H1 (cell line): ENCODE measurements around the gene SBNO1. TPM values are rescaled to one million over a fixed set of nuclear protein-coding genes. Genes with fewer than 3 reads are reported as not detected.
A peak's percentile ranks its signal among the peaks of the same experiment; 100 is the strongest.

Source experiments
- CTCF ChIA-PET: fragments of 300-600 bp; sonication (Branson Sonifier 250); formaldehyde crosslinking; loops from one replicate; lab custom pipeline; 2021; ENCODE audit not compliant: partially characterized antibody; lab: Charles Lee
- POLR2A ChIA-PET: fragments of 300-600 bp; sonication (Branson Sonifier 250); formaldehyde crosslinking; loops from one replicate; lab custom pipeline; 2021; ENCODE audit warnings: inconsistent platforms; ENCODE audit not compliant: partially characterized antibody; lab: Charles Lee
- DNase-seq, 2 experiments: peaks; one replicate each; pipeline versions ENCODE4 v3.0.0 to v3.0.0-alpha.2; 2010 to 2022; ENCODE audit warnings: low spot score in 2 of 2, low read depth in 1 of 2, mixed read lengths in 1 of 2
- FAIRE-seq: peaks from 2 replicates; lab custom pipeline; 2011; peaks lifted over from hg19 to GRCh38; lab: Jason Lieb, UNC
- H2AFZ ChIP-seq: 2 replicates; pipeline ENCODE4 v1.8.1; 2012; ENCODE audit warnings: low read length, inconsistent platforms
- H2AK5ac ChIP-seq: 2 replicates; pipeline ENCODE4 v1.6.1; 2013; ENCODE audit warnings: low read depth, low read length
- H2BK120ac ChIP-seq: replicated peaks from 2 replicates; pipeline ENCODE3; 2013; ENCODE audit warnings: low read depth, low read length, inconsistent platforms
- H2BK12ac ChIP-seq: 2 replicates; pipeline ENCODE4 v1.6.1; 2013; ENCODE audit warnings: low read depth, low read length
- H2BK15ac ChIP-seq: 2 replicates; pipeline ENCODE4 v1.6.1; 2013; ENCODE audit warnings: low read length
- H2BK20ac ChIP-seq: 2 replicates; pipeline ENCODE4 v1.6.1; 2013; ENCODE audit warnings: low read length
- H2BK5ac ChIP-seq: 2 replicates; pipeline ENCODE4 v1.6.1; 2013; ENCODE audit warnings: low read depth, low read length
- H3K14ac ChIP-seq: 2 replicates; pipeline ENCODE4 v1.6.1; 2013; ENCODE audit warnings: inconsistent platforms; ENCODE audit not compliant: insufficient read length
- H3K18ac ChIP-seq: 2 replicates; pipeline ENCODE4 v1.6.1; 2013; ENCODE audit warnings: low read length; ENCODE audit errors: extremely low read depth
- H3K23ac ChIP-seq: 2 replicates; pipeline ENCODE4 v1.6.1; 2013; ENCODE audit warnings: inconsistent platforms; ENCODE audit not compliant: insufficient read length
- H3K23me2 ChIP-seq: 2 replicates; pipeline ENCODE4 v1.6.1; 2013; ENCODE audit warnings: low read depth, low read length
- H3K27ac ChIP-seq: 2 replicates; pipeline ENCODE4 v1.6.1; 2011; ENCODE audit warnings: low read depth, low read length, inconsistent platforms
- H3K27me3 ChIP-seq, 4 experiments: replicated peaks in 1 of 4; 1 replicate in 1 of 4; 2 replicates in 3 of 4; pipeline versions ENCODE4 v1.6.1 to v1.8.1; 2011 to 2013; ENCODE audit warnings: low read length in 3 of 4, mild to moderate bottlenecking in 3 of 4, inconsistent platforms in 2 of 4, mixed read lengths in 2 of 4, moderate library complexity in 1 of 4; ENCODE audit not compliant: control insufficient read depth in 3 of 4, insufficient read depth in 3 of 4; ENCODE audit errors: extremely low read depth in 1 of 4
- H3K36me3 ChIP-seq, 4 experiments: 2 replicates each; pipeline versions ENCODE4 v1.6.1 to v1.8.1; 2011 to 2013; ENCODE audit warnings: mild to moderate bottlenecking in 4 of 4, low read length in 3 of 4, moderate library complexity in 2 of 4, control low read depth in 1 of 4, inconsistent platforms in 1 of 4; ENCODE audit not compliant: insufficient read depth in 4 of 4, control insufficient read depth in 2 of 4
- H3K4ac ChIP-seq: replicated peaks from 2 replicates; pipeline ENCODE3; 2013; ENCODE audit warnings: low read length, low read depth, mixed read lengths, inconsistent platforms; ENCODE audit not compliant: insufficient read length
- H3K4me1 ChIP-seq, 4 experiments: replicated peaks in 1 of 4; 1 replicate in 1 of 4; 2 replicates in 3 of 4; pipeline versions ENCODE4 v1.6.1 to v1.8.1; 2011 to 2013; ENCODE audit warnings: low read length in 3 of 4, inconsistent platforms in 2 of 4, mixed read lengths in 1 of 4; ENCODE audit not compliant: insufficient read depth in 4 of 4, control insufficient read depth in 3 of 4
- H3K4me2 ChIP-seq, 2 experiments: 2 replicates each; pipeline versions ENCODE4 v1.6.1 to v1.8.1; 2011 to 2013; ENCODE audit warnings: low read depth in 2 of 2, low read length in 2 of 2, control low read depth in 1 of 2, inconsistent platforms in 1 of 2, mild to moderate bottlenecking in 1 of 2; ENCODE audit not compliant: insufficient read depth in 1 of 2
- H3K4me3 ChIP-seq, 4 experiments: fragments of 200-600, 300-600 bp in 1 of 4; sonication (generic), shearing (Covaris generic), sonication (Bioruptor Twin) in 1 of 4; 2 replicates each; pipeline versions ENCODE4 v1.5.1 to v1.8.1; 2011 to 2016; ENCODE audit warnings: low read length in 4 of 4, low read depth in 3 of 4, control low read depth in 2 of 4, inconsistent platforms in 2 of 4, mild to moderate bottlenecking in 2 of 4, mixed read lengths in 1 of 4, moderate library complexity in 1 of 4; ENCODE audit not compliant: insufficient read depth in 2 of 4; ENCODE audit errors: extremely low read depth in 1 of 4
- H3K56ac ChIP-seq: replicated peaks from 2 replicates; pipeline ENCODE3; 2013; ENCODE audit warnings: low read depth, mild to moderate bottlenecking, mixed read lengths, low read length, inconsistent platforms; ENCODE audit not compliant: insufficient read length
- H3K79me1 ChIP-seq: 2 replicates; pipeline ENCODE4 v1.6.1; 2013; ENCODE audit warnings: low read depth, low read length, control low read depth
- H3K79me2 ChIP-seq, 2 experiments: 2 replicates each; pipeline versions ENCODE4 v1.6.1 to v1.8.1; 2012 to 2013; ENCODE audit warnings: low read length in 2 of 2, mild to moderate bottlenecking in 2 of 2, inconsistent platforms in 1 of 2; ENCODE audit not compliant: insufficient read depth in 2 of 2, control insufficient read depth in 1 of 2
- H3K9ac ChIP-seq, 4 experiments: replicated peaks in 1 of 4; 1 replicate in 1 of 4; 2 replicates in 3 of 4; pipeline versions ENCODE4 v1.6.1 to v1.8.1; 2011 to 2013; ENCODE audit warnings: low read depth in 3 of 4, low read length in 3 of 4, control low read depth in 2 of 4, mild to moderate bottlenecking in 2 of 4, moderate library complexity in 2 of 4, inconsistent platforms in 1 of 4; ENCODE audit errors: extremely low read depth in 1 of 4
- H3K9me3 ChIP-seq, 2 experiments: 2 replicates each; pipeline versions ENCODE4 v1.6.1 to v1.8.1; 2012 to 2013; ENCODE audit warnings: mild to moderate bottlenecking in 2 of 2, moderate library complexity in 2 of 2, control low read depth in 1 of 2, inconsistent platforms in 1 of 2, low read depth in 1 of 2, low read length in 1 of 2, mixed read lengths in 1 of 2; ENCODE audit not compliant: insufficient read depth in 2 of 2
- H4K20me1 ChIP-seq, 2 experiments: replicated peaks in 1 of 2; 2 replicates each; pipeline versions ENCODE3 to v1.8.1; 2011 to 2013; ENCODE audit warnings: inconsistent platforms in 2 of 2, low read length in 2 of 2, mild to moderate bottlenecking in 1 of 2; ENCODE audit not compliant: insufficient read depth in 2 of 2, control insufficient read depth in 1 of 2
- H4K5ac ChIP-seq: 2 replicates; pipeline ENCODE4 v1.6.1; 2013; ENCODE audit warnings: low read length, low read depth, mixed read lengths, inconsistent platforms; ENCODE audit not compliant: insufficient read length
- H4K8ac ChIP-seq: 2 replicates; pipeline ENCODE4 v1.8.0; 2013; ENCODE audit warnings: mild to moderate bottlenecking, moderate library complexity, low read length, inconsistent platforms; ENCODE audit not compliant: insufficient read depth; ENCODE audit errors: extremely low read depth
- H4K91ac ChIP-seq: replicated peaks from 2 replicates; pipeline ENCODE3; 2013; ENCODE audit warnings: low read length, mixed read lengths, inconsistent platforms; ENCODE audit not compliant: insufficient read length
- KDM4A ChIP-seq: IDR thresholded peaks from one replicate; pipeline ENCODE4 v1.7.1; 2012; ENCODE audit warnings: low read depth, mild to moderate bottlenecking, moderate library complexity, low read length, inconsistent platforms; ENCODE audit not compliant: severe bottlenecking
- POLR2AphosphoS5 ChIP-seq: IDR thresholded peaks from 2 replicates; pipeline ENCODE4 v1.6.1; 2011; ENCODE audit warnings: low read depth, low read length
- WGBS, 2 experiments: shearing (Covaris generic) in 1 of 2; methylation state at CpG; one replicate each; pipeline versions ENCODE4 v1.1.6 to v1.1.7; 2013 to 2015; ENCODE audit warnings: low lambda C conversion rate in 2 of 2, mixed read lengths in 2 of 2, inconsistent platforms in 1 of 2, low coverage in 1 of 2, missing lambda C conversion rate in 1 of 2; ENCODE audit not compliant: insufficient replicate concordance in 2 of 2, insufficient coverage in 1 of 2, insufficient read length in 1 of 2; ENCODE audit errors: extremely low coverage in 1 of 2, missing lambda C conversion rate in 1 of 2; 5-methylcytosine and 5-hydroxymethylcytosine counted together
- polyA plus RNA-seq, 7 experiments: library from polyadenylated mRNA; depleted of rRNA in 3 of 7; stranded (reverse) in 5 of 7; unstranded in 2 of 7; fragments of >200 nt in 5 of 7; fragments of 200-250 nt in 2 of 7; gene quantifications; 1 replicate in 5 of 7; 2 replicates in 1 of 7; 4 replicates in 1 of 7; pipeline versions ENCODE4 v1.2.1 to v1.2.3, GENCODE V29; 2011 to 2013; ENCODE audit warnings: missing spikeins in 2 of 7, mixed read lengths in 2 of 7
- total RNA-seq: library from RNA; stranded (reverse); fragmentation: NEBNext Ultra II Directional; extraction: Animal tissue kit (Norgen Biotek cat#: 25700); gene quantifications from 2 replicates; pipeline ENCODE4 v1.2.1, GENCODE V29; 2021

SBNO1 gene
- total and polyA plus RNA-seq, 2 of the 8 experiments (the other 6 are each of a cell fraction or from before 2014, with no cell fraction given) = 6.7 to 57.7 TPM

- DNase-seq = no peak
- no peak overlapping the region for H2BK120ac ChIP-seq
- H2AFZ ChIP-seq = no peak overlapping the region
- H3K18ac ChIP-seq = peak overlapping the region; percentile 72; the same call in 1 of the 2 replicates
- H3K4me3 ChIP-seq = no peak overlapping the region
- H3K27me3 ChIP-seq = no peaks in the 10 kb centered on the region
- peak overlapping the region; percentile 65; the same call in 1 of the 2 replicates for H3K27ac ChIP-seq
- H3K9ac ChIP-seq = peak overlapping the region in 2 of 4 experiments; percentile 51 to 55; a peak in 4 of 7 replicates
- H2AK5ac ChIP-seq = peak overlapping the region; percentile 84; the same call in 1 of the 2 replicates
- H4K20me1 ChIP-seq = peaks cover 8 to 12% of the 10 kb centered on the region in 2 experiments
- WGBS, 2 experiments = 90% methylated on average over 34 of the region's 36 CpGs; no CpG with 5 or more reads in 1 of the 2 experiments
- H2BK12ac ChIP-seq = peak overlapping the region; percentile 91; the same call in 1 of the 2 replicates
- POLR2A ChIA-PET = interaction anchor here (1.0 to 5.2 kb wide), 10 partner anchors 11 to 352 kb away, joined by 3 to 42 read pairs (median 6); partner anchors contain the start of genes DDX55, KMT5A, MPHOSPH9 and MTRFR
- H3K36me3 ChIP-seq = peaks cover 4 to 24% (median 17%) of the 10 kb centered on the region in 4 experiments; a peak in 7 of 8 replicates
- peak overlapping the region; percentile 97 for H2BK5ac ChIP-seq
- TF ChIP-seq POLR2AphosphoS5 (0 out of 2 replicates have a peak, but pooled peaks have one; percentile 46), KDM4A (no peak)
- CTCF ChIA-PET = interaction anchor here (0.5 to 1.5 kb wide), 7 partner anchors 11 to 316 kb away, joined by 3 to 6 read pairs (median 4); no protein-coding TSS in a partner anchor
- peak overlapping the region; percentile 87 for H4K8ac ChIP-seq
- peak overlapping the region; percentile 99 for H3K4ac ChIP-seq
- FAIRE-seq = no peak
- no peak overlapping the region for H3K56ac ChIP-seq
- peak overlapping the region; percentile 98; the same call in 1 of the 2 replicates for H2BK15ac ChIP-seq
- H3K9me3 ChIP-seq = no peaks in the 10 kb centered on the region
- H3K4me2 ChIP-seq = peak overlapping the region; percentile 93 to 96; a peak in 2 of 4 replicates
- H4K5ac ChIP-seq = no peak overlapping the region
- H3K23ac ChIP-seq = no peak overlapping the region
- no peak overlapping the region for H3K14ac ChIP-seq
- H3K79me1 ChIP-seq = peaks cover 8% of the 10 kb centered on the region
- peaks cover 2 to 17% (median 13%) of the 10 kb centered on the region in 4 experiments for H3K4me1 ChIP-seq
- H3K79me2 ChIP-seq = peaks cover 0 to 63% of the 10 kb centered on the region in 2 experiments; a peak in 2 of 4 replicates
- H3K23me2 ChIP-seq = peaks cover 9% of the 10 kb centered on the region
- no peak overlapping the region for H2BK20ac ChIP-seq
- H4K91ac ChIP-seq = peak overlapping the region; percentile 98
Observed at GRCh38 chr12:123267991-123268843, 96.4 kb downstream of the SBNO1 start.
